ENCODE data around the gene TTC34.

DNA sequence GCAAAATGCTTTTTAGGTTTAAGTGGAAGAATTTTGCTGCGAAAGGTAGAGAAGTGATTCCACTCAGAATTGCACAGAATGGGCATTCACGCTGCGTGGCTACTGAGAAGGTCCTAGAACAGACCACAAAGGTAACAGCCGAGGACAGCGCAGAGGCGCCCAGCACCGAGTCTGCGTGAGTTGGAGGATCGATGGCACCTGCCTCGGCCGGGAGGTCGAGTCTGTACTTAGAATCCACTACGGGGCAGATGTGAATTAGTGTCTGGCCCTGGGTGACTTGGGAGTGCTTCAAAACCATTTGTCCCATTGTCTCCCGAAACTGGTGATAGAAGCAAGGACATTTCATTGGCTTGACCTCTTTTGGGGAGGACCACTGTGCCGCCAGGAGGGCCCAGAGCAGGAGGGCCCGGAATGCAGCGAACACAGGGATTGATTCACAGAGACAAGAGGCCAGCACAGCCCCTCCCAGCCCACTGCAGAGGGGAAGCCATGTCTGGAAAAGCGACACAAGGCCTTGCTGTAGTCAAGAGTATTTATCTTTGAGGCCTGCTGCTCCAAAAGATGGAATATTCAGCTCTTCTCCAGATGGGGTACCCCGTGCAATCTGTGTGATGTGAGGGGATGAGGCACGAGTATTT, 35.0 kb upstream of the TTC34 start:
- TF ChIP-seq POLR2A (IDR thresholded peaks at IDR 0.05; ENCODE audit: low read depth, low read length) = no peak
- TF ChIP-seq SPI1 (IDR thresholded peaks at IDR 0.05; ENCODE audit: low read depth, low read length) = no peak
- no peak for TF ChIP-seq POLR2AphosphoS5 (IDR thresholded peaks at IDR 0.05; ENCODE audit: low read depth, low read length)
- no peak for TF ChIP-seq TAF1 (IDR thresholded peaks at IDR 0.05; ENCODE audit: low read depth, low read length)
- no peak for TF ChIP-seq POU2F2 (IDR thresholded peaks at IDR 0.05; ENCODE audit: low read depth, low read length)
